ENCODE results near the gene RPL32. TPM values are rescaled to one million over a fixed set of nuclear protein-coding genes. Genes with fewer than 3 reads are reported as not detected.

Gene RPL32
- 824 and 1,421 TPM in 2 replicates for total RNA-seq
- polyA plus RNA-seq = 726 and 889 TPM in 2 replicates

- Histone ChIP-seq H3K36me3 (peaks cover 32% of the 10 kb centered on the region), H3K9me3 (ENCODE audit: low read depth) (no peaks in the 10 kb centered on the region), H3K4me3 (peak within 1 kb of the TSS; percentile 92), H3K27ac (peak within 1 kb of the TSS; percentile 98), H3K4me1 (ENCODE audit: low read depth) (peaks cover 14% of the 10 kb centered on the region), H3K27me3 (no peaks in the 10 kb centered on the region)
- DNase-seq (ENCODE audit: low read depth in 1 of 2, low spot score in 1 of 2) = peak; percentile 96 to 98
- TF ChIP-seq, protein P1, sequence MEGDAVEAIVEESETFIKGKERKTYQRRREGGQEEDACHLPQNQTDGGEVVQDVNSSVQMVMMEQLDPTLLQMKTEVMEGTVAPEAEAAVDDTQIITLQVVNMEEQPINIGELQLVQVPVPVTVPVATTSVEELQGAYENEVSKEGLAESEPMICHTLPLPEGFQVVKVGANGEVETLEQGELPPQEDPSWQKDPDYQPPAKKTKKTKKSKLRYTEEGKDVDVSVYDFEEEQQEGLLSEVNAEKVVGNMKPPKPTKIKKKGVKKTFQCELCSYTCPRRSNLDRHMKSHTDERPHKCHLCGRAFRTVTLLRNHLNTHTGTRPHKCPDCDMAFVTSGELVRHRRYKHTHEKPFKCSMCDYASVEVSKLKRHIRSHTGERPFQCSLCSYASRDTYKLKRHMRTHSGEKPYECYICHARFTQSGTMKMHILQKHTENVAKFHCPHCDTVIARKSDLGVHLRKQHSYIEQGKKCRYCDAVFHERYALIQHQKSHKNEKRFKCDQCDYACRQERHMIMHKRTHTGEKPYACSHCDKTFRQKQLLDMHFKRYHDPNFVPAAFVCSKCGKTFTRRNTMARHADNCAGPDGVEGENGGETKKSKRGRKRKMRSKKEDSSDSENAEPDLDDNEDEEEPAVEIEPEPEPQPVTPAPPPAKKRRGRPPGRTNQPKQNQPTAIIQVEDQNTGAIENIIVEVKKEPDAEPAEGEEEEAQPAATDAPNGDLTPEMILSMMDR (IDR thresholded peaks at IDR 0.05; ENCODE audit: low read depth, low read length) = peak; percentile 82
Observed at GRCh38 chr3:12841149-12841969, at the start of gene RPL32. RPL32 (minus strand) TSS chr3:12841565; CDS start chr3:12840237, 1,328 bp downstream.

GRCh38 chr3:12890610-12891390, 49.4 kb upstream of the RPL32 start:
- Histone ChIP-seq H3K27ac (no peak overlapping the region), H3K27me3 (peaks cover 27% of the 10 kb centered on the region), H3K36me3 (no peaks in the 10 kb centered on the region), H3K9me3 (ENCODE audit: low read depth) (no peaks in the 10 kb centered on the region), H3K4me3 (no peak overlapping the region), H3K4me1 (ENCODE audit: low read depth) (peaks cover 17% of the 10 kb centered on the region)
- TF ChIP-seq, protein P1 (IDR thresholded peaks at IDR 0.05; ENCODE audit: low read depth, low read length) = no peak
- DNase-seq (ENCODE audit: low read depth in 1 of 2, low spot score in 1 of 2) = no peak

- H3K27me3 ChIP-seq = peaks cover 27% of the 10 kb centered on the region
- TF ChIP-seq, protein P1 (IDR thresholded peaks at IDR 0.05; ENCODE audit: low read depth, low read length) = no peak
- H3K36me3 ChIP-seq = no peaks in the 10 kb centered on the region
- no peak overlapping the region for H3K27ac ChIP-seq
- H3K4me3 ChIP-seq = no peak overlapping the region
- DNase-seq (ENCODE audit: low read depth in 1 of 2, low spot score in 1 of 2) = no peak
- no peaks in the 10 kb centered on the region for H3K4me1 ChIP-seq (ENCODE audit: low read depth)
- no peaks in the 10 kb centered on the region for H3K9me3 ChIP-seq (ENCODE audit: low read depth)
Observed at GRCh38 chr3:12886736-12887135, 45.4 kb upstream of the RPL32 start.

DNA sequence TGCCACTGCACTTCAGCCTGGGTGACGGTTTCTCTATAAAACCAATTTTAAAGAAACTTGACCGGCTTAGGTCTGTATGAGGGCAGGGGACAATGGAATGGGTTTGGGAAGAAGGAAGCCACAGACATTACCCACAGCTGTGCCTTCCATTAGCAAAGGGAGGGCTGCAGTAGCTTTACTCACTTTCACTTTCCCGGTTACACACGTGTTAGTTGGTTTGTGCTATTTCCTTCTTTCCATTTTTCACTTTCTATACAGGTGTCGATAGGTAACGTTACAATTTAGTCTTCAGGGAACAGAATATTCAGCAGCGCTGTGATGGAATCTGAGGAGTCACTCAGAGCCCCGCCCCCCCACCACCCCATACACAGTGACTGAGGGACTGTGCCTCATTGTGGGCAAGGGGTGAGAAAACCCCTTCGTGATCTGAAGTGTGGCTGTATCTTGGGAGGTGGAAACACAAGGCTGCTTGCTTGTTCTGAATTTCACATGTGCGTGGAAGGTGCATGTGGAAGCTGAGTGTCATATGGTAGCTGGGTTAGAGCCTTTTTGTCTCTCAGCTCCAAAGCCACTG, 44.8 kb upstream of the RPL32 start:
- Histone ChIP-seq H3K4me3 (no peak overlapping the region), H3K36me3 (no peaks in the 10 kb centered on the region), H3K27ac (no peak overlapping the region), H3K4me1 (ENCODE audit: low read depth) (no peaks in the 10 kb centered on the region), H3K9me3 (ENCODE audit: low read depth) (no peaks in the 10 kb centered on the region), H3K27me3 (peaks cover 27% of the 10 kb centered on the region)
- TF ChIP-seq, protein P1 (IDR thresholded peaks at IDR 0.05; ENCODE audit: low read depth, low read length) = no peak
- no peak for DNase-seq (ENCODE audit: low read depth in 1 of 2, low spot score in 1 of 2)

DNA sequence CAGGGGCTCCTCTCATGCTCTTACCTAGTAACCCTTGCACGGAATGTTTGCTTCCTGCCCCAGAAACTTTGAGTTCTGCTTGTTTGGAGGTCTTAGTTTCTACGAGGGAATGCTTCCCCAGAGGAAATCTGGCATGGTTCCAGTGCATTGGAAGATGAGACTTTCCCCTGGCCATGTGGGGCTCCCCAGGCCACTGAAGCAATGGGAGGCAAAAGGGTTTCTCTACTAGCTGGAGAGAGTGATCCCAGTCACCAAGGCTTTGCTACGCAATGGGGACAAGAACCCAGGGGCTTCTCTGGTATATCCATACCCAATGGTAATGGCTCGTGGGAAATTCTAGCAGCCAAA, 44.2 kb upstream of the RPL32 start:
- Histone ChIP-seq H3K4me3 (no peak overlapping the region), H3K4me1 (ENCODE audit: low read depth) (no peaks in the 10 kb centered on the region), H3K36me3 (no peaks in the 10 kb centered on the region), H3K9me3 (ENCODE audit: low read depth) (no peaks in the 10 kb centered on the region), H3K27me3 (peaks cover 27% of the 10 kb centered on the region), H3K27ac (no peak overlapping the region)
- TF ChIP-seq, protein P1 (IDR thresholded peaks at IDR 0.05; ENCODE audit: low read depth, low read length) = no peak
- no peak for DNase-seq (ENCODE audit: low read depth in 1 of 2, low spot score in 1 of 2)
